Immature natural killer cell (primary cell): ENCODE data around the gene PTEN. TPM values are rescaled to one million over a fixed set of nuclear protein-coding genes. Genes with fewer than 3 reads are reported as not detected.
A peak's percentile ranks its signal among the peaks of the same experiment; 100 is the strongest.
"Not testable (repeated sequence)": the region's sequence is repeated elsewhere in the genome, so short reads cannot be mapped to it uniquely, and the experiment has no call there.

ENCODE experiments used
- DNase-seq, 3 donors: peaks; one replicate each; pipeline ENCODE4 v3.0.0; 2022; ENCODE audit warnings: mixed read lengths in 1 of 3
- H3K27ac Mint-ChIP-seq, 6 donors: one replicate each; pipeline ENCODE4 v1.8.0; 2020; ENCODE audit warnings: mixed read lengths in 6 of 6, mild to moderate bottlenecking in 5 of 6, inconsistent platforms in 4 of 6, moderate library complexity in 3 of 6
- H3K27me3 Mint-ChIP-seq, 3 donors: one replicate each; pipeline ENCODE4 v1.8.0; 2020 to 2021; ENCODE audit warnings: low read depth in 3 of 3, mild to moderate bottlenecking in 3 of 3, mixed read lengths in 3 of 3, moderate library complexity in 3 of 3, inconsistent platforms in 1 of 3
- H3K36me3 Mint-ChIP-seq, 3 donors: one replicate each; pipeline ENCODE4 v1.8.0; 2020; ENCODE audit warnings: mixed read lengths in 3 of 3, inconsistent platforms in 2 of 3, mild to moderate bottlenecking in 2 of 3
- H3K4me1 Mint-ChIP-seq, 2 donors: one replicate each; pipeline ENCODE4 v1.8.0; 2020; ENCODE audit warnings: inconsistent platforms in 2 of 2, mild to moderate bottlenecking in 2 of 2, mixed read lengths in 2 of 2, moderate library complexity in 1 of 2
- H3K4me3 Mint-ChIP-seq, 5 donors: one replicate each; pipeline ENCODE4 v1.8.0; 2020; ENCODE audit warnings: mild to moderate bottlenecking in 5 of 5, mixed read lengths in 5 of 5, inconsistent platforms in 3 of 5, moderate library complexity in 3 of 5
- H3K9me3 Mint-ChIP-seq, 6 donors: one replicate each; pipeline ENCODE4 v1.8.0; 2020; ENCODE audit warnings: mild to moderate bottlenecking in 6 of 6, mixed read lengths in 6 of 6, inconsistent platforms in 4 of 6, moderate library complexity in 3 of 6
- polyA plus RNA-seq, 3 donors: library from polyadenylated mRNA; unstranded; fragments of 300-500 nt; fragmentation: Illumina TruSeq; gene quantifications; one replicate each; pipeline ENCODE4 v1.2.3, GENCODE V29; 2021

Gene PTEN
- 10 to 100 TPM; 18.0 to 33.5 (median 30.6) TPM for polyA plus RNA-seq

DNA sequence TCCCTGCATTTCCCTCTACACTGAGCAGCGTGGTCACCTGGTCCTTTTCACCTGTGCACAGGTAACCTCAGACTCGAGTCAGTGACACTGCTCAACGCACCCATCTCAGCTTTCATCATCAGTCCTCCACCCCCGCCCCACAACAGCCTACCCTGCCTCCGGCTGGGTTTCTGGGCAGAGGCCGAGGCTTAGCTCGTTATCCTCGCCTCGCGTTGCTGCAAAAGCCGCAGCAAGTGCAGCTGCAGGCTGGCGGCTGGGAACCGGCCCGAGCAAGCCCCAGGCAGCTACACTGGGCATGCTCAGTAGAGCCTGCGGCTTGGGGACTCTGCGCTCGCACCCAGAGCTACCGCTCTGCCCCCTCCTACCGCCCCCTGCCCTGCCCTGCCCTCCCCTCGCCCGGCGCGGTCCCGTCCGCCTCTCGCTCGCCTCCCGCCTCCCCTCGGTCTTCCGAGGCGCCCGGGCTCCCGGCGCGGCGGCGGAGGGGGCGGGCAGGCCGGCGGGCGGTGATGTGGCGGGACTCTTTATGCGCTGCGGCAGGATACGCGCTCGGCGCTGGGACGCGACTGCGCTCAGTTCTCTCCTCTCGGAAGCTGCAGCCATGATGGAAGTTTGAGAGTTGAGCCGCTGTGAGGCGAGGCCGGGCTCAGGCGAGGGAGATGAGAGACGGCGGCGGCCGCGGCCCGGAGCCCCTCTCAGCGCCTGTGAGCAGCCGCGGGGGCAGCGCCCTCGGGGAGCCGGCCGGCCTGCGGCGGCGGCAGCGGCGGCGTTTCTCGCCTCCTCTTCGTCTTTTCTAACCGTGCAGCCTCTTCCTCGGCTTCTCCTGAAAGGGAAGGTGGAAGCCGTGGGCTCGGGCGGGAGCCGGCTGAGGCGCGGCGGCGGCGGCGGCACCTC is at the start of gene PTEN, which contains the start of gene KLLN:
Gene PTEN (plus strand): TSS at position 573 of the 891 bp plus-strand sequence. CDS start 845 bp downstream, outside the sequence.
Gene KLLN (minus strand): TSS at position 481 of the 891 bp plus-strand sequence. CDS start 1,046 bp downstream, outside the sequence.
- peaks cover 18 to 34% (median 29%) of the 10 kb centered on the region in 3 donors for H3K27me3 Mint-ChIP-seq
- DNase-seq = peak; percentile 81 to 85 (median 83)
- no peaks in the 10 kb centered on the region for H3K9me3 Mint-ChIP-seq
- peaks cover 0 to 4% (median 0%) of the 10 kb centered on the region in 3 donors for H3K36me3 Mint-ChIP-seq
- peak within 1 kb of the TSS; percentile 96 to 100 (median 98) for H3K4me3 Mint-ChIP-seq
- peak within 1 kb of the TSS; percentile 93 to 97 (median 96) for H3K27ac Mint-ChIP-seq
- H3K4me1 Mint-ChIP-seq = peaks cover 55 to 61% of the 10 kb centered on the region in 2 donors

DNA sequence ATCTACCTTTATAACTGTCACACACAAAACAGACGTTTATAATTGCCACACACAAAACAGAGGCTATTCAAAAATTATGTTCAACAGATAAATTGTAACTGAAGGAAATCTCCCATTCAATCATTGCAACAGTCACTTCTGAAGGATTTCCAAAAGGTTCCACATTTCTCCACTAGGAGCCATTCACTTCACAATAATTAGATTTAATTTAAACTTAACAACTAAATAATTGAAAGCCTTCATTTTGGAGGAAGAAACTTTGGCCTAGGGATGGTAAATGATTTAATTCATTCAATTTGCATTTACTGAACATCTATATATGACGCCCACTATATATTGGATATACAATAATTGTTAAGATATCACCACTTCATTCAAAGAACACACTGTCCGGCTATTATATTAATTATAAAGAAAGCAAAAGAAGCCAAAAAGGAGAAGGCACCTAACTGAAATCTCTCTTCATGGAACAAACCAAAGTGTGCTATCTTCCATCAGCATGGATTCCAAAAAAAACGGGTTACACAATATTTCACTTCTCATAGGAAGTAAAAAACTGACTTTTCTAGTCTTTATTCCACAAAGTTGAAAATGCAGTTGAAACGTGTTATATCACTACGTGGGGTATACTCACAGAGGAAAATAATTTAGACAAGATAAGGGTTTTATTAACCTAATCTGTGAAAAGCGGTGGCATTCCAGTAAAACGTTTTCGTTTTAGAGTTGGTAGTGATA is 47.1 kb upstream of the PTEN start:
- Mint-ChIP-seq H3K4me3 (peak overlapping the region; percentile 87 to 99 (median 96)), H3K36me3 (peaks cover 7 to 12% (median 7%) of the 10 kb centered on the region in 3 donors), H3K9me3 (no peaks in the 10 kb centered on the region), H3K4me1 (peaks cover 48 to 65% of the 10 kb centered on the region in 2 donors), H3K27ac (peak overlapping the region; percentile 68 to 95 (median 92)), H3K27me3 (peaks cover 2 to 13% (median 4%) of the 10 kb centered on the region in 3 donors)
- DNase-seq = no peak

DNA sequence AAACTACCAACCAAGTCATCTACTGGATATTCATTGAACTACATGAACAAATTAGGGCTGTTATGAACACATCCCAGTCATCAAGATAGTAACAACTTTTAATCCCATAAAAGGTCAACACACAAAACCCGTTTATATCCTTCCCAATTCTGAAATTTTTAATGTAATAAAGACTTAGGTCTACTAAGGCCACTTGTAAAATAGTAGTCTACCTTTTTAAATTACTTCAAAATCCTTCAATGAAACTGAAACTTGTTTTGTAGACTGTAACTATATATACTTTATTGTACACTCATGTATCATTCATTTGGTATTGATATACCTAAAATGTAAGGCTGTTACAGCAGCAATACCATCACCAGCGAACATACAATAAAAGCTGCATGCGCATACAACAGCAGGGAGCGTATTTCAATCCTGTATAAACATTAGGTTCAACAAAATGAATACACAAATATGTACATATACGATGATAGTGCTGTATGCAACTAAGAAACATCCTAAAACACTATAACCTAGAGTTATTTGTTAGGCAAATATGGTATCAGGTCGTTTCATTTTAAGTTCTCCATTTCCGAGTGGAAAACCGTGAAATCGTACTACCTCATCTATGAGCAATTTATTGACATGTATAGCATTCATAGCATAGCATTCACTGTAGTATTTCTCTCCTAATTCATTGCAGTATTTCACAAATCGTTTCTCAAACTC is 46.4 kb upstream of the PTEN start:
- Mint-ChIP-seq H3K9me3 (no peaks in the 10 kb centered on the region), H3K27ac (peak overlapping the region; percentile 82 to 96 (median 94)), H3K27me3 (peaks cover 2 to 13% (median 4%) of the 10 kb centered on the region in 3 donors), H3K4me1 (peaks cover 44 to 58% of the 10 kb centered on the region in 2 donors), H3K36me3 (peaks cover 0 to 5% (median 0%) of the 10 kb centered on the region in 3 donors), H3K4me3 (peak overlapping the region; percentile 87 to 99 (median 96))
- no peak for DNase-seq

DNA sequence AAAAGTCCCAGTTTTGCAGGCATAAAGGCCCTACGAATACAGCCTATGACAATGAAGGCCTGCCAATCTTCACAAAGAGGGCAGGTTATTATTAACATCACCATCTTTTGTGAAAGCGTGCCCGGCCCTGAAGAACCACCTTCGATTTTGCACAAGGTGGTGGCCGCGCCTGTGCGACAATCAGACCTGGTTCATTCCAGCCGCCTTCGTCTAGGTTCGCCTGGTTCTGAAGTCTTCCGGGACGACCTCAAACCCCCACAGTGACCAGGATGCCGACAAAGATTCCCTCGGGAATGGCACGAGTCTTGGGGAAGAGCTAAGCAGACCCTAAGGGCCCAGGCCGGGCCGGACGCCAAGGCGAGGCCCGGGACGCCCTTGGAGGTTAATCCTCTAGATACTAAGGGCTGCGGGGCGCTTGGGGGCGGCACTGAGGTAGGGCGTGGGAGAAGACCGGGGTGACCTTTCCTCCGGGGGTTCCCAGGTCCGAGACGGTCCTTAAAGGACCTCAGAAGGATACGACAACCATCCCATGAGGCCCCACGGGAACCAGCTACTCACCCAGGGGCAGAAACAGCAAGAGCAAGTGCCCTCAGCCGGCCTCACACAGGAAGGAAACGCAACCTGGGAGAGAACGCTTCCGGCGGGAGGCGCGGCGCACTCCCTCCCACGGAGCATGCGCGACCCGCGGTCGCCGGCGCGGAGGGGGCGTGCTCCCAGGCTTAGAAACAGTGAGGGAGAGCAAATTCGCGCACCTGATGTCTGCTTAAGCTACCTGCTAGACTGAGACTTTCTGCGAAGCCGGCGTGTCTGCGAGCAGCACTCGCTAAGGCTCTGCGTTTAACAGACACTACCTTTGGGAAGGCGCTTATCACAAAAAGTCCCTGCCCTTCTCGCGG is 45.6 kb upstream of the PTEN start, which contains the start of gene ATAD1:
Gene ATAD1 (minus strand): TSS at position 618 of the 896 bp plus-strand sequence. CDS start 3,627 bp downstream, outside the sequence.
- Mint-ChIP-seq H3K36me3 (peaks cover 0 to 2% (median 0%) of the 10 kb centered on the region in 3 donors), H3K27ac (peak within 1 kb of the TSS; percentile 82 to 96 (median 94)), H3K27me3 (peaks cover 4 to 13% (median 4%) of the 10 kb centered on the region in 3 donors), H3K4me1 (peaks cover 44 to 58% of the 10 kb centered on the region in 2 donors), H3K9me3 (no peaks in the 10 kb centered on the region), H3K4me3 (peak within 1 kb of the TSS; percentile 87 to 99 (median 96))
- peak; percentile 87 to 88 (median 87) for DNase-seq

DNA sequence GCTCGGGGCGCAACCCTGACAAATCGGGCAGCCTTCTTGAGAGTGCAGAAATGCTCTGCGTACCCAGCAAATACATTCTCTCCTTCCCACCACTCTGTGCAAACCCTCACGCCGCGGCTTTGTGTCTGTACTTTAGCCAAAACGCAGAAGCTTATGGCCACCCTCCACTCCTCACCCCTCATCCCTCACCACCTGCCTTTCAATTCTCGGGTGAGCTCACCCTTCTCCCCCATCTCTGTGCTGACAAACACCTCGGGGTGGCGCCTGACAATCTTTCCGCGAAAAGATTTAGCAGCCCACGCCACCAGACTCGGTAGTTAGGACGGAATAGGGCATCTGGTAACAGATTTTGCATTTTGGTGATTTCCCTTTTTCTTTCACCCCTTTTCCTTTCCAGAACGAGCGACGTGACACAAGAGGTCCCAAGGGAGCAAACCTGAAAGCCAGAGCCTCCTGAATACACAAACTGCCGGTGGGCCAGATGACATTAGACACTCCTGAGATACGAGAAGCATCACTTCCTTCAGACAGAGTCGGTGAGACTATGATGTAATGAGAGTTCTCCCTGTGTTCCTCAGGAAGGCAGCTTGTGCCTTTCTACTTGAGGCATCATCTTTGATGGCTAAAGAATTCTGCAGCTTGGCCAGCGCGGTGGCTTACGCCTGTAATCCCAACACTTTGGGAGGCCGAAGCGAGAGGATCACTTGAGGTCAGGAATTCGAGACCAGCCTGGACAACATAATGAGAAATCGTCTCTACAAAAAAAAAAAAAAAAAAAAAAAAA is 44.7 kb upstream of the PTEN start:
- H3K27ac Mint-ChIP-seq = peak overlapping the region; percentile 82 to 96 (median 94)
- H3K36me3 Mint-ChIP-seq = no peaks in the 10 kb centered on the region
- peaks cover 4 to 13% (median 4%) of the 10 kb centered on the region in 3 donors for H3K27me3 Mint-ChIP-seq
- DNase-seq = peak in 2 of 3 donors; percentile 57 to 60
- peaks cover 44 to 55% of the 10 kb centered on the region in 2 donors for H3K4me1 Mint-ChIP-seq
- H3K9me3 Mint-ChIP-seq = no peaks in the 10 kb centered on the region
- peak overlapping the region; percentile 87 to 99 (median 96) for H3K4me3 Mint-ChIP-seq

DNA sequence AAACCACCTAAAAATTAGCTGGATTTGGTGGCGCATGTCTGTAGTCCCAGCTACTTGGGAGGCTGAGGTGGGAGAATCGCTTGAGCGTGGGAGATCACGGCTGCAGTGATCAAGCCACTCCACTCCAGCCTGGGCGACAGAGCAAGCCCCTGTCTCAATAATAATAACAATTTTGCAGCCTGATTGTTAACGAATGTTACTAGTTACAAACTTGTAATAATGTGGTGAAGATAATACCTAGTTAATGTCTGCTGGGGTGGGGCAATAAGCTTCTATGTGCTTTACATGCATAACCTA is 44.2 kb upstream of the PTEN start:
- peaks cover 4 to 13% (median 4%) of the 10 kb centered on the region in 3 donors for H3K27me3 Mint-ChIP-seq
- peak overlapping the region in 4 of 6 donors; percentile 58 to 94 (median 76) for H3K27ac Mint-ChIP-seq
- no peaks in the 10 kb centered on the region for H3K36me3 Mint-ChIP-seq
- H3K9me3 Mint-ChIP-seq = no peaks in the 10 kb centered on the region
- no peak for DNase-seq
- peak overlapping the region; percentile 48 to 90 (median 56) for H3K4me3 Mint-ChIP-seq
- H3K4me1 Mint-ChIP-seq = peaks cover 44 to 50% of the 10 kb centered on the region in 2 donors

DNA sequence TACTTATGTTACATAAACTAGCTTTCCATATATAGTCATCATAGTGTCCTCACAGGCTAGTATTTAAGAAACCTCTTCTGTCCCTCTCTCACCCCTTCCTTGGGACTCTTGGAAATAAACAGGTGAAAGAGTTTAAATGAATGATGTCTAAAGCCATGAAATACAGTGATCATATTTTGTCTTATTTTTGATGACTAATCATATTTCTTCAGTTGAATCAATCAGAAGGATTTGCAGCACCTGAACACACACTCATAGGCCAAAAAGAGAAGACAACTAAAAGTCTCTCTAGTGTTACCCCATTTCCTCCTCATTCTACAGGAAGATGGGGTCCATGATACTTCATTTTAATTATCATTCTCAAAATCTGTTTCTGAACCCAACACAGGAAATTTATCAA is 36.8 kb upstream of the PTEN start:
- Mint-ChIP-seq H3K27ac (no peak overlapping the region), H3K4me3 (no peak overlapping the region), H3K4me1 (peaks cover 29 to 34% of the 10 kb centered on the region in 2 donors), H3K27me3 (peaks cover 0 to 4% (median 0%) of the 10 kb centered on the region in 3 donors), H3K9me3 (no peaks in the 10 kb centered on the region), H3K36me3 (no peaks in the 10 kb centered on the region)
- DNase-seq = no peak

DNA sequence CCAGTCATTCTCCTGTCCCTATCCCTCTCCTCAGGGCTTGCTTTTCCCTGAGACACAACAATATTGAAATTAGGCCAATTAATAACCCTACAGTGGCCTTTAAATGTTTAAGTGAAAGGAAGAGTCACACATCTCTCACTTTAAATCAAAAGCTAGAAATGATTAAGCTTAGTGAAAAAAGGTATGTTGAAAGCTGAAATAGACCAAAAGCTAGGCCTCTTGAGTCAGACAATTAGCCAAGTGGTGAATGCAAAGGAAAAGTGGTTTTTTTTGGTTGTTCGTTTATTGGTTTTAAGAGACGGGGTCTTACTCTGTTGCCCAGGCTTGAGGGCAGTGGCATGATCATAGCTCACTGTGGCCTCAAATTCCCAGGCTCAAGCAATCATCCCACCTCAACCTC is 35.7 kb upstream of the PTEN start:
- Mint-ChIP-seq H3K27me3 (peaks cover 0 to 3% (median 0%) of the 10 kb centered on the region in 3 donors), H3K9me3 (no peaks in the 10 kb centered on the region), H3K36me3 (no peaks in the 10 kb centered on the region), H3K27ac (no peak overlapping the region), H3K4me1 (peaks cover 29 to 34% of the 10 kb centered on the region in 2 donors), H3K4me3 (no peak overlapping the region)
- no peak for DNase-seq

- not testable (repeated sequence) for H3K27ac Mint-ChIP-seq, H3K36me3 Mint-ChIP-seq, H3K9me3 Mint-ChIP-seq, DNase-seq, H3K27me3 Mint-ChIP-seq
- H3K4me1 Mint-ChIP-seq = peaks cover 29 to 34% of the 10 kb centered on the region in 2 donors
- H3K4me3 Mint-ChIP-seq = peak overlapping the region in 1 of 5 donors; percentile 14
These were observed 34.4 kb upstream of the PTEN start for GRCh38 chr10:87829051-87829450.

GRCh38 chr10:87829986-87830729 is 33.3 kb upstream of the PTEN start:
- peak in 1 of 3 donors; percentile 28 for DNase-seq
- H3K4me3 Mint-ChIP-seq = peak overlapping the region in 3 of 5 donors; percentile 39 to 61 (median 50)
- H3K4me1 Mint-ChIP-seq = peaks cover 29 to 34% of the 10 kb centered on the region in 2 donors
- no peaks in the 10 kb centered on the region for H3K36me3 Mint-ChIP-seq
- peaks cover 0 to 3% (median 2%) of the 10 kb centered on the region in 3 donors for H3K27me3 Mint-ChIP-seq
- H3K27ac Mint-ChIP-seq = peak overlapping the region in 3 of 6 donors; percentile 7 to 48 (median 25)
- no peaks in the 10 kb centered on the region for H3K9me3 Mint-ChIP-seq

GRCh38 chr10:87836098-87836497 is 27.3 kb upstream of the PTEN start:
- peaks cover 0 to 8% (median 0%) of the 10 kb centered on the region in 3 donors for H3K36me3 Mint-ChIP-seq

More at GRCh38 chr10:87836098-87836497, 27.3 kb upstream of the PTEN start:
- DNase-seq = no peak
- H3K9me3 Mint-ChIP-seq = peaks cover 0 to 2% (median 0%) of the 10 kb centered on the region in 6 donors
- H3K4me3 Mint-ChIP-seq = no peak overlapping the region
- peaks cover 3 to 4% of the 10 kb centered on the region in 2 donors for H3K4me1 Mint-ChIP-seq
- H3K27ac Mint-ChIP-seq = no peak overlapping the region
- H3K27me3 Mint-ChIP-seq = peaks cover 0 to 6% (median 0%) of the 10 kb centered on the region in 3 donors
